Measurements from ENCODE around the gene KRTAP4-7.
"Not testable (repeated sequence)": the region's sequence is repeated elsewhere in the genome, so short reads cannot be mapped to it uniquely, and the experiment has no call there.

Gene KRTAP4-7

DNA sequence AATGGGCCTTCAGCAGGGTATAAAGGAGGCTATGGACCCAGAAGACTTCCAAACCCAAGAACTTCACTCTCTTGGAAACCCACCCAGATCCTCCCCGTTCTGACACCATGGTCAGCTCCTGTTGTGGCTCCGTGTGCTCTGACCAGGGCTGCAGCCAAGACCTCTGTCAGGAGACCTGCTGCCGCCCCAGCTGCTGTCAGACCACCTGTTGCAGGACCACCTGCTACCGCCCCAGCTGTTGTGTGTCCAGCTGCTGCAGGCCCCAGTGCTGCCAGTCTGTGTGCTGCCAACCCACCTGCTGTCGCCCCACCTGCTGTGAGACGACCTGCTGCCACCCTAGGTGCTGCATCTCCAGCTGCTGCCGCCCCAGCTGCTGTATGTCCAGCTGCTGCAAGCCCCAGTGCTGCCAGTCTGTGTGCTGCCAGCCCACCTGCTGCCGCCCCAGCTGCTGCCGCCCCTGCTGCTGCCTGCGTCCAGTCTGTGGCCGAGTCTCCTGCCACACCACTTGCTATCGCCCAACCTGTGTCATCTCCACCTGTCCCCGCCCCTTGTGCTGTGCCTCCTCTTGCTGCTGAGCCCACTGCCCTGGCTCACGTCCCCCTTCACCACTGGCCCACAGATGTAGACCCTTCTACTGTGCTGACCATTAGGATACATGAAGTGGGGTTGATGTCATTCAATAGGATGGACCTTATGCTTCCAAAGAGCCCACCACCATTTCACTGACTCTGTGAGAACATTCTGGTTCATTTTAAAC is at the start of gene KRTAP4-7:
TSS of gene KRTAP4-7 (plus strand) at position 51 of the 757 bp plus-strand sequence. CDS start at position 108, 57 bp downstream.
- not testable (repeated sequence) for DNase-seq

DNA sequence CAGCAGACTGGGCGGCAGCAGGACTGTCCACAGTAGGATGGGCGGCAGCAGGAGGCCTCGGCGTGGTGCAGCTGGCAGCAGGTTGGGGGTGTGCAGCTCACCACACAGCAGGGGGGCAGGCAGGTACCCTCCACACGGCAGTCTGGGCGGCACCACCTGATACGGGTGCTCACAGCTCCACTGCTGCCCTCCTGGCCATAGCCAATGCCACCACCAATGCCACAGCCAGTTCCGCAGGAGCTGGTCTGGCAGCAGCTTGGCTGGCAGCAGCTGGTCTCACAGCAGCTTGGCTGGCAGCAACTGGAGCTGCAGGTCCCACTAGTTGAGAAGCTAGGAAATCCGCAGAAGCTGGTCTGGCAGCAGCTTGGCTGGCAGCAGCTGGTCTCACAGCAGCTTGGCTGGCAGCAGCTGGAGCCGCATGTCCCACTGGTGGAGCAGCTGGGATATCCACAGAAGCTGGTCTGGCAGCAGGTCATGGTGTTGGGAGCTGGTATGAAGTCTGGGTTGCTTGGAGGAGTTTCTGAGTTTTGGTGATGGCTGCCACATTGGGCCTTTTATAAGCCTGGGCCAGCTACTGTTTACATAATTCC is 49.5 kb upstream of the KRTAP4-7 start, which contains the start of gene KRTAP1-3:
TSS of gene KRTAP1-3 (minus strand) at position 529 of the 590 bp plus-strand sequence. CDS start at position 476, 53 bp downstream.
- not testable (repeated sequence) for DNase-seq

DNA sequence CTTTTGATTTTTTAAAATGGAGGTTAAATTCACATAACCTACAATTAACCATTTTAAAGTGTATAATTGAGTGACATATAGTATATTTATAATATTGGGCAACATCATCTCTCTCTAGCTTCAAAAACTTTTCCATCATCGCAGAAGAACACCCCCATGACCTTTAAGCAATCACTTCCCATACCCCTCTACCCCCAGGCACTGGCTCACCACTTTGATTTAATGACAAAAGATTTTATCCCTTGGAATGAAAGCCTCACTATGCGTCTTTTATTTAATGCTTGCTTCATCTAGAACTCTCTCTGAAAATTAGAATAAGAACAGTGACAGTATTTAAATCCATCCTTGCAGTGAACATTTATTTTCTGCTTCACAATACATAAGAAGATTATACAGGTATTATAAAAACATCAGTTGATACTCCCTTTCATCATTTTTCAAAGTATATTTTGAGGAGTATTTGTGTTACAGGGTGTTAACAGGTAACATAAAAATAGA is 46.0 kb upstream of the KRTAP4-7 start:
- DNase-seq = no peak

DNA sequence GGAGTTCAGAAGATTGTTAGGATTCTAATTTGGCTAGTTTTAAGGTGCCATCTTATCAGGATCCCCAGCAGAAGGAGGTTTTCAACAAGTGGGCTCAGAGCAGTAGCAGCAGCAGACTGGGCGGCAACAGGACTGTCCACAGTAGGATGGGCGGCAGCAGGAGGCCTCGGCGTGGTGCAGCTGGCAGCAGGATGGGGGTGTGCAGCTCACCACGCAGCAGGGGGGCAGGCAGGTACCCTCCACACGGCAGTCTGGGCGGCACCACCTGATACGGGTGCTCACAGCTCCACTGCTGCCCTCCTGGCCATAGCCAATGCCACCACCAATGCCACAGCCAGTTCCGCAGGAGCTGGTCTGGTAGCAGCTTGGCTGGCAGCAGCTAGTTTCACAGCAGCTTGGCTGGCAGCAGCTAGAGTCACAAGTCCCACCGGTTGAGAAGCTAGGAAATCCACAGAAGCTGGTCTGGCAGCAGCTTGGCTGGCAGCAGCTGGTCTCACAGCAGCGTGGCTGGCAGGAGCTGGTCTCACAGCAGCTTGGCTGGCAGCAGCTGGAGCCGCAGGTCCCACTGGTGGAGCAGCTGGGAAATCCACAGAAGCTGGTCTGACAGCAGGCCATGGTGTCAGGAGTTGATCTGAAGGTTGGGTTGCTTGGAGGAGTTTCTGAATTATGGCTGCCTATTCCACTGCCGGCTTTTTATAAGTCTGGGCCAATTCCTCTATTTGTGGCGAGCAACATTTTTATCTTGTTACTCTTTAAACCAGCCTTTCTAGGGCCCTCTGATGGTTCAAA is 43.0 kb upstream of the KRTAP4-7 start, which contains the start of gene KRTAP1-1:
TSS of gene KRTAP1-1 (minus strand) at position 668 of the 789 bp plus-strand sequence. CDS start at position 615, 53 bp downstream.
- not testable (repeated sequence) for DNase-seq

DNA sequence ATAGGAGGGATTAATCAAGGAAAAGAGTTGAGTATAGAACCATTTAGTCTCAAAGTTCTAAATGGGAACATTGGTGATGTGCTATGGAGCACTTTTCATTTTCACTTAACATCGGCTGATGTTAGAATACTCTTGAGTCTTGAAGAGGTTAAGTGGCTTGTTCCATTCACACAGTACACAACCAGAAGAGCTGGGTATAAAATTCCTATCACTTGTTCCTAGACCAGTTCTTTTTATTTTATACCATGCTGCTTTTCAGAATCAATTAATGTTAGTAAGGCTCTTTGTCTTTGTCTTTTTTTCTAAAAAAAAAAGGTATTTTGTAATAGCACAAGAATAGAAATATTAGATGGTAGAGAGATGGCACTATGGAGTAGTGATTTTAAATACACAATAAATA is 41.0 kb upstream of the KRTAP4-7 start:
- DNase-seq = no peak

DNA sequence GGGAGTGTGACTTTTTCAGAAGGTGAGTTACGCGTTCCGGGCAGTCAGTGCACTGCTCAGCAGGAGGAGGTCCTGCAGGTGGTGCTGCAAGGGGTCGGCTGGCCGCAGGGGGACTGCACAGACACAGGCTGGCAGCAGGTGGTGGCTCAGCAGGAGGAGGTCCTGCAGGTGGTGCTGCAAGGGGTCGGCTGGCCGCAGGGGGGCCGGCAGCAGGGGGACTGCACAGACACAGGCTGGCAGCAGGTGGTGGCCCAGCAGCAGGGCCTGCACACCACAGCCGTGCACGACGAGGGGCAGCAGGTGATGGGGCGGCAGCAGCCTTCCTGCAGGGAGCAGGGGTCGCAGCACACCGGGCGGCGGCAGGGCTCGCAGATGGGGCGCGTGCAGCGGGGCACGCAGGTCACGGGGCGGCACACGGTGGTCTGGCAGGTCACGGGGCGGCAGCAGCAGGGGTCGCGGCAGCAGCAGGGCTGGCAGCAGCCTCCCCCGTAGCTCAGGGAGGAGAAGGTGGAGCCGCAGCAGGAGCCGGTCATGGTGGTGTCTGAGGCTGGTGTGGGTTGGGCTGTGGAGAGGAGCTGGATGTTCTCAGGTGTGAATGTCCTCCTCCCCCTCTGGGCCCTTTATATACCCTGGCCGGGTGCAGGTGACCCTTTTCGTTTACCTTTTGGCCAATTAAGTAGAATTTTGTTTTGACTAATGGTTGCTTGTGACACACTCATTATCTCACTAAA is 37.0 kb upstream of the KRTAP4-7 start, which contains the start of gene KRTAP2-1:
TSS of gene KRTAP2-1 (minus strand) at position 582 of the 731 bp plus-strand sequence. CDS start at position 533, 49 bp downstream.
- DNase-seq = not testable (repeated sequence)

DNA sequence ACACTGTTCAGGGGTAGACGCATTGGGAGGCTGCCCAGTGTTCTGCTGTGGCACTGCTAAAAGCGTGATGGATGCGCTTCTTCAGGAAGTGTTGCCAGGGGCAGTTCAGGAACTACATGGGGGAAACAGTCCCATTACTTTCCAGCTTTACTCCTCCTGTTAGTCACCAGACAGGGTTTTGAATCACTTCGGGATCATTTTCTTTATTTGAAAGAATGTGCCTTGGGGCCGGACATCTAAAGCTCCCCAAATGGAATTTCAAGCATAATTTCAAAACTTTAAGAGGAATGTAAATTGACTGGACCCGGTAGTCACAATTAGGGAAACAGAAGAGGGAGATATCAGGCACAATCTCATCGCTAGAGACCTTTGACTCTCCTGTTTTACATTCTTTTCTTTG is 35.5 kb upstream of the KRTAP4-7 start:
- DNase-seq = no peak

DNA sequence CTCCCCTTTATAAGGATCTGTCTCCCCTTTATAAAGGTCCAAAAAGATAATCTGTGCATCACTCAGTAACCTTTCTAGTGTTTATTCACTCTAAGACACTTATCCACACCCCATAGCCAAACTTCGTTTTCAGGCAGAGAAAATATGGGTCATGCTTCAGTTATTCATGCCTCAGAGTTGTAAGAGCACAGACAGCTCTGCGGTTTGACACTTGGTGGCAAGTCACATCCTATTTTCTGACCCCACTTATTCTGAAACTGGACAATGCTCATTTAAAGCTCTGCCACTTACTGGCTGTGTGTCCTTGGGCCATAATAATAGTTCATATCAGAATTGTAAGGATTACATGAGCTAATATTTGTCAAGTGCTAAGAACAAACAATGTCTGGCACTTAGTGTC is 34.8 kb upstream of the KRTAP4-7 start:
- no peak for DNase-seq

DNA sequence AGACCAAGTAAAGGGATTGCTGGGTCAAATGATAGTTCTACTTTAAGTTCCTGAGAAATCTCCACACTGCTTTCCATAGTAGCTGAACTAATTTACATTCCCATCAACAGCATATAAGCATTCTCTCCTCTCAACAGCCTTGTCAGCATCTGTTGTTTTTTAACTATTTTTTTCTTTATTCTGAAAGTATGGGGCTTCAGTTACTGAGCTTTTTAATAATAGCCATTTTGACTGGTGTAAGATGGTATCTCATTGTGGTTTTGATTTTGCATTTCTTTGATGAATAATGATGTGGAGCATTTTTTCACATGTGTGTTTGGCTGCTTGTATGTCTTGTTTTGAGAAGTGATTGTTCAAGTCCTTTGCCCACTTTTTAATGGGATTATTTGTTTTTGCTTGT is 31.4 kb upstream of the KRTAP4-7 start:
- DNase-seq = no peak

DNA sequence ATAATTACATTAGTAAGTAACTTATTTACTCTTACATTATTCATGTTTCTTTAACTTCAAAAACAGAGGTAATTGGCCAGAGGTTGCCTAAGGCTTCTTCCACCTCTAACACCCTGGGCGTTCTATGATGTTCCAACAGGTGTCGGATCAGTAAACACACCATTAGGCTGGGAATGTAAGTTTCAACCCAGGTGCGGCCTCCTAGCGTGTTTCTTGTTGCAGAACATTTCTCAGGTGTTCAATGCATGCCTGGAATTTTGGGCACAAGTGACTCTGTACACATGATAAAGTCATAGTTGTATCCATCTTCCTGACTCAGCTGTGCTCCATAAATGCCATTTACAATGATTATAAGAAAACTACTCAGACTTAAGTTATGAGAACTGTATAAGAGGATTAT is 29.9 kb upstream of the KRTAP4-7 start:
- DNase-seq = no peak

DNA sequence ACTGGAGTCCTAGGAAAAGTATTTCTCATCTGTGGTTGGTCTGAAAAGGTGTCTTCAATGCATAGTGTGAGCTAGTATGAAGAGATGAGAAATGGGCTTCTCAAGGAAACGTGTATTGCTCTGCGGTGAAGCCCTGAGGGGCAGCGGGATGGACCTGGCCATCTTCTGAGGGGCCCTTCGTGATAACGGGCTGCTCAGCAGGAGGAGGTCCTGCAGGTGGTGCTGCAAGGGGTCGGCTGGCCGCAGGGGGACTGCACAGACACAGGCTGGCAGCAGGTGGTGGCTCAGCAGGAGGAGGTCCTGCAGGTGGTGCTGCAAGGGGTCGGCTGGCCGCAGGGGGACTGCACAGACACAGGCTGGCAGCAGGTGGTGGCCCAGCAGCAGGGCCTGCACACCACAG is 29.4 kb upstream of the KRTAP4-7 start:
- DNase-seq = not testable (repeated sequence)

DNA sequence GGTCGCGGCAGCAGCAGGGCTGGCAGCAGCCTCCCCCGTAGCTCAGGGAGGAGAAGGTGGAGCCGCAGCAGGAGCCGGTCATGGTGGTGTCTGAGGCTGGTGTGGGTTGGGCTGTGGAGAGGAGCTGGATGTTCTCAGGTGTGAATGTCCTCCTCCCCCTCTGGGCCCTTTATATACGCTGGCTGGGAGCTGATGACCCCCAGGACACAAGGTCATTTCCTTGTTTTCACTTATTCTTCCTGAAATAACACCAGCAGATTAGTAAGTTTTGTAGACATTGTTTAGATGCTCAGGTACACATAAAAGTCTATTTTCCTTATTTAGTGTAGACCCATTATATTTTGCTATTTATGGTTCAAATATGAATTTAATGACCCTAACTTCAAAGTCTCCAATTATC is 28.8 kb upstream of the KRTAP4-7 start, which contains the start of gene KRTAP2-2:
TSS of gene KRTAP2-2 (minus strand) at position 101 of the 400 bp plus-strand sequence. CDS start at position 82, 19 bp downstream.
- DNase-seq = not testable (repeated sequence)

DNA sequence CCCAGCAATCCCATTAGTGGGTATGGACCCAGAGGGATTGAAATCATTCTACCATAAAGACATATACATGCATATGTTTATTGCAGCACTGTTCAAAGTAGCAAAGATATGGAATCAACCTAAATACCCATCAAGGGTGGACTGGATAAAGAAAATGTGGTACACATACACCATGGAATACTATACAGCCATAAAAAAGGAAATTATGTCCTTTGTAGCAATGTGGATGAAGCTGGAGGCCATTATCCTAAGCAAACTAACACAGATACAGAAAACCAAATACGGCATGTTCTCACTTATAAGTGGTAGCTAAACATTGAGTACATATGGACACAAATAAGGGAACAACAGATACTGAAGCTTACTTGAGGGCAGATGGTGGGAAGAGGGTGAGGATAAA is 26.4 kb upstream of the KRTAP4-7 start:
- no peak for DNase-seq

DNA sequence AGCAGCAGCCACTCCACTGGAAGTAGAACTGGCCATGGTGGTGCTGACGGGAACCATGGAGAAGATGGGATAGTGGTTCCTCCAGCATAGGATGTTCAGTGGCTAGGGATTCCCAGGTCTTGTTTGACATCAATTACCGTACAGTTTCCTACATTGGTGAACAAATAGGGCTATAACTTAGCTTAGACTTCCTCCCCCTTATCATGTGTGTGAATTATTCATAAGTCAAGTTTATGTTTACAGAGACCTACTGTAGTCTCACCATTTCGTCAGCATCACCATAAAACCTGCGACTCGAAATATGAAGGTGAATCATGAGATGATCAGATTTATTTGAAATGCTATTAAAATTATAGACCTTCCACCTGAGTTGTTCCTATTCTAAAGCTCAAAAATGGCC is 25.2 kb upstream of the KRTAP4-7 start:
- DNase-seq = no peak

DNA sequence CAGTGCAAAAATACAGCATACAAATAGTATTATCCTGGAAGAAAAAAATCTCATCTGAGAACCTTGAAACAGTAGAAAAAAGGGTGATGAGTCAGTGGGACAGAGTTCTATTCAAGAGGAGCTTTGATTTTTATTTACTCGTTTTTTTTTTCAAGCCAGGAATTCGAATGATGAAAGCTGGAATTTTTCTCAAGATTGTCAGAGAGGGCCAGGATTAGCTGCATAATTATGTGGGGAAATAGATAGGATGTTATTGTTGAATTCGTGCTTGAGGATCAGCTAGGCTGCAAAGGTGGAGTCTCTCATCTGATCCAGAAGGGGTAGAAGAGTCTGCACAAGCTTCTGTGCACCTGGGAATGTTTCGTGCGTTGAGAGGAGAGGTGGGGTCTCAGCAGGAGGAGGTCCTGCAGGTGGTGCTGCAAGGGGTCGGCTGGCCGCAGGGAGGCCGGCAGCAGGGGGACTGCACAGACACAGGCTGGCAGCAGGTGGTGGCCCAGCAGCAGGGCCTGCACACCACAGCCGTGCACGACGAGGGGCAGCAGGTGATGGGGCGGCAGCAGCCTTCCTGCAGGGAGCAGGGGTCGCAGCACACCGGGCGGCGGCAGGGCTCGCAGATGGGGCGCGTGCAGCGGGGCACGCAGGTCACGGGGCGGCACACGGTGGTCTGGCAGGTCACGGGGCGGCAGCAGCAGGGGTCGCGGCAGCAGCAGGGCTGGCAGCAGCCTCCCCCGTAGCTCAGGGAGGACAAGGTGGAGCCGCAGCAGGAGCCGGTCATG is 24.5 kb upstream of the KRTAP4-7 start:
- not testable (repeated sequence) for DNase-seq

DNA sequence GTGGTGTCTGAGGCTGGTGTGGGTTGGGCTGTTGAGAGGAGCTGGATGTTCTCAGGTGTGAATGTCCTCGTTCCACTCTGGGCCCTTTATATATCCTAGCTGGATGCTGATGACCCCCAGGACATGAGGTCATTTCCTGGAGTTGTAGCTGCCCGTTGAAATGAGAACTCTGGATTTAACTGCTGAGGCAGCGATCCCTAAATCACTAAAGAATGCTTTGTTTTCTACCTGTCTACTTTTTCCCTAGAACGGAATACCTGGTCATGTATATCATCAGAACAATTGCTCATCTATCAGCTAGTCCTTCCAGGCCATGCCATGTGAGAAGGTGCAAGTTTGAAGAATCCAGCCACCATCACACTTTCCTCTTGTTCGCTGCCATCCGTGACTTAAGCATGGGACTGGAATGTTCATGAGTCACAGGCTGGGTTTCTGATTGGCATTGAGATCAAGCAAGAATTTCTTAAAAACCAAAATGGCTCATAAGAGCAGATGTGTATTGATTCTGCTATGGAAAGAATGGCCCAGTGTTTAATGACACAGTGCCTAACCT is 23.8 kb upstream of the KRTAP4-7 start, which contains the start of gene KRTAP2-3:
TSS of gene KRTAP2-3 (minus strand) at position 63 of the 553 bp plus-strand sequence. CDS start 64 bp downstream, outside the sequence.
- DNase-seq = no peak

DNA sequence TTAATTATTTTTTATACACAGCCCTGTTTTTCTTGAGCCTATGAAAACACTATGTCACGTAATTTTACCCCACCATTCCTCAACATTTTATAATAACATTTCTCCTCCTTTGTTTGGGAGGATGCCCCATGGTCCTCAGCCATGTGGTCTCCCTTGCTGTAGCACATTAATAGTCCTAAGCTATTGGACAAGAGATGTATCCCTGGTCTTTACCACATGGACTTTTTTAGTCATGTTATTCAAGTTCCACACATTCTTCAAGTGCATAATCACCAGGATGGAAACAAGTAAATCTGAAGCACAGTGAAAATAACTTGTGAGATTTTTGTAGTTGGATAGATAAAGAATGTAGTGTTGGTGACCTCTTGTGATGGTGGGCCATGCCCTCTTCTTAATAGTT is 22.0 kb upstream of the KRTAP4-7 start:
- no peak for DNase-seq

DNA sequence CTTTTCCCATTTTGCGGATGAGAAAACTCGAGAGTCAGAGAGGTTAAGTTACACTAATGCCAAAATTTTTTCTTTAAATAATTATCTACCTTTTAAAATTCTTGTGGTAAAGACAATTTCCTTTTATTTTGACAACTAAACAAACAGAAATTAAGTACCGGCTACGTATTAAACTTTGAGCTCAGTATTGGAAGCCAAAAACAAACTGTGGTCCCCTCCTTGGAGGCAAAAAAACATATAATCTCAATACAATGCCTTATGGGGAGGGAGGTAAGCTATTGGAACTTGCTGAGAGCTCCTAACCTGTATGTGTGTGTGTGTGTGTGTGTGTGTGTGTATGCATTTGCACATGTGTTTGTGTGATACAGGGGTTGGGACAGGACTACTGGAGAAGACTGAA is 20.5 kb upstream of the KRTAP4-7 start:
- DNase-seq = no peak

DNA sequence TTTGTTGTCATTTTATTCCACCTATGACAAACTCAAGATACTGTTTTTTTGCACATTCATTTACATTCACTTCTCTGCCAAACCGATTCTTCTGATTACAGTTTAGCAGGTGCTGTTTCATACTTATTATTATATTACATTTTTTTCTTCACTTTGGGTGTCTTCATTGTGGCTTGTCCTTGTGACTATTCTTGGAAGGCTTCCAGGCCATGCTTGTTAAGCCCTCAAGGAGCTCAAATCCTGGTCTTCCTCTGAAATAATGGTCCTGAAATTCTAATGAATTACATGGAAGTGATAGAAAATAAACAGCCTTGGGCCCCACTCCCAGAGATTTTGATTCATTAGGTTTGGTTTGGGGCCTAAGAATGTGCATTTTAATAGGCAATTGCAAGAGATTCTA is 19.6 kb upstream of the KRTAP4-7 start:
- no peak for DNase-seq

DNA sequence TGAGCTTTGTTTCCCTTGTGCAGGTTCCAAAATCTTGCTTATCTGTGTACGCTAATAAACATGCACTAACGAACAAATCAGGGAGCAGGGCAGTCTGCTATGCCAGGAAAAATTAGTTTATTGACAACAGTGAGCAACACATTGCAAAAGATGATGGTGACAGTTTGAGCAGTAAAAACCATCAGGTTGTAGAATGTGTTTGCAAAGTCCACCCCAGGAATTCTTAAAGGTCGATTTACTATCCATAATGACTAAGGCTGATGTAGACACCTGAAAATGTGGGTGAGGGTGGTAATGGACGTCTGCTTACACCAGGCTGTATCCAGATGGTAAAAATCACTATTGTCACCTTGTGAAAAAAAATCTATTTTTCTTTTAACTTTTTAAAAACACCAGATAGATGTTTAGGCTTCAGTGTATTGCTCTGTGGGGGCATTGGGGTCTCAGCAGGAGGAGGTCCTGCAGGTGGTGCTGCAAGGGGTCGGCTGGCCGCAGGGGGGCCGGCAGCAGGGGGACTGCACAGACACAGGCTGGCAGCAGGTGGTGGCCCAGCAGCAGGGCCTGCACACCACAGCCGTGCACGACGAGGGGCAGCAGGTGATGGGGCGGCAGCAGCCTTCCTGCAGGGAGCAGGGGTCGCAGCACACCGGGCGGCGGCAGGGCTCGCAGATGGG is 18.8 kb upstream of the KRTAP4-7 start:
- DNase-seq = not testable (repeated sequence)
